ENCODE data around the gene BCR.

GRCh38 chr22:23245045-23245798 lies 64.9 kb downstream of the BCR start:
- TF ChIP-seq CTCF (IDR thresholded peaks at IDR 0.05 in 8 of 11, conservative IDR thresholded peaks at IDR 0.05 in 3 of 11) (no peak), POLR2A (IDR thresholded peaks at IDR 0.05) (no peak)
